Chondrocyte (in vitro differentiated cells): ENCODE measurements around the gene ZFHX3. TPM values are rescaled to one million over a fixed set of nuclear protein-coding genes. Genes with fewer than 3 reads are reported as not detected.
A peak's percentile ranks its signal among the peaks of the same experiment; 100 is the strongest.

ENCODE experiments used
- DNase-seq: peaks from one replicate; pipeline ENCODE4 v3.0.0; 2021; ENCODE audit warnings: mixed read lengths, low spot score
- H3K27ac Mint-ChIP-seq: one replicate; pipeline ENCODE4 v1.8.0; 2021; ENCODE audit warnings: mild to moderate bottlenecking, moderate library complexity, mixed read lengths; ENCODE audit not compliant: unreplicated experiment
- H3K27me3 Mint-ChIP-seq: 2 replicates; pipeline ENCODE4 v1.8.0; 2021; ENCODE audit warnings: low read depth, mixed read lengths
- H3K36me3 Mint-ChIP-seq: 2 replicates; pipeline ENCODE4 v1.8.0; 2021; ENCODE audit warnings: low read depth, mixed read lengths
- H3K4me1 Mint-ChIP-seq: 2 replicates; pipeline ENCODE4 v1.8.0; 2021; ENCODE audit warnings: low read depth, mild to moderate bottlenecking, mixed read lengths
- H3K4me3 Mint-ChIP-seq: one replicate; pipeline ENCODE4 v1.8.0; 2021; ENCODE audit warnings: mild to moderate bottlenecking, moderate library complexity, mixed read lengths; ENCODE audit not compliant: unreplicated experiment
- H3K9me3 Mint-ChIP-seq: 2 replicates; pipeline ENCODE4 v1.8.0; 2021; ENCODE audit warnings: low read depth, mixed read lengths
- total RNA-seq: library from RNA; stranded (reverse); gene quantifications from 3 replicates; pipeline ENCODE4 v1.2.1, GENCODE V29; 2021
- TF ChIP-seq, protein P1 (sequence below): fragments of 200-600 bp; sonication (generic); IDR thresholded peaks from 2 replicates; pipeline ENCODE4 v1.5.0; 2021; ENCODE audit warnings: antibody characterized with exemption, mild to moderate bottlenecking, moderate library complexity

The ZFHX3 gene
- total RNA-seq, 1 donor from 2014 or later, result 86.8 TPM

DNA sequence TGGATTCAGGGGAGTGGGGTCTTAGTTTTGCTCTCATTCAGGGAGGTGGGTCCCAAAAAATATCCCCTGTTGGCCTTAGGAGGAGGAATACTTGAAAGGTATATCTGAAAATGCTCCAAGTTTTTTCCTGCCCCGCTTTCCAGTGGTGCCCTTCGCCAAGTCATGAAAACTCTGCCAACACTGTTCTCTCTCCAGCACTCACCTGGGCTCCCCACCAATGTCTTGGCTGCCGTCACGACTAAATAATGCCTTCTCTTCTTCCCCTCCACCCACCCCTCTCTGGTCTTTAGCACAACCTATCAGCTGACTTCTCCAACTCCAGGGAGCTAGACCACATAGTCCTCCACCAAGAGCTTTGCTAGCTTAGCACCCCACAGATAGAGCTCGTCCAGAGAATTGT is 30.6 kb downstream of the ZFHX3 start:
- H3K27me3 Mint-ChIP-seq, result no peaks in the 10 kb centered on the region
- DNase-seq, result no peak
- no peaks in the 10 kb centered on the region for H3K36me3 Mint-ChIP-seq
- H3K4me3 Mint-ChIP-seq, result no peak overlapping the region
- H3K4me1 Mint-ChIP-seq, result peaks cover 82% of the 10 kb centered on the region
- TF ChIP-seq, protein P1, sequence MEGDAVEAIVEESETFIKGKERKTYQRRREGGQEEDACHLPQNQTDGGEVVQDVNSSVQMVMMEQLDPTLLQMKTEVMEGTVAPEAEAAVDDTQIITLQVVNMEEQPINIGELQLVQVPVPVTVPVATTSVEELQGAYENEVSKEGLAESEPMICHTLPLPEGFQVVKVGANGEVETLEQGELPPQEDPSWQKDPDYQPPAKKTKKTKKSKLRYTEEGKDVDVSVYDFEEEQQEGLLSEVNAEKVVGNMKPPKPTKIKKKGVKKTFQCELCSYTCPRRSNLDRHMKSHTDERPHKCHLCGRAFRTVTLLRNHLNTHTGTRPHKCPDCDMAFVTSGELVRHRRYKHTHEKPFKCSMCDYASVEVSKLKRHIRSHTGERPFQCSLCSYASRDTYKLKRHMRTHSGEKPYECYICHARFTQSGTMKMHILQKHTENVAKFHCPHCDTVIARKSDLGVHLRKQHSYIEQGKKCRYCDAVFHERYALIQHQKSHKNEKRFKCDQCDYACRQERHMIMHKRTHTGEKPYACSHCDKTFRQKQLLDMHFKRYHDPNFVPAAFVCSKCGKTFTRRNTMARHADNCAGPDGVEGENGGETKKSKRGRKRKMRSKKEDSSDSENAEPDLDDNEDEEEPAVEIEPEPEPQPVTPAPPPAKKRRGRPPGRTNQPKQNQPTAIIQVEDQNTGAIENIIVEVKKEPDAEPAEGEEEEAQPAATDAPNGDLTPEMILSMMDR, result no peak
- no peaks in the 10 kb centered on the region for H3K9me3 Mint-ChIP-seq
- peak overlapping the region; percentile 82 for H3K27ac Mint-ChIP-seq

DNA sequence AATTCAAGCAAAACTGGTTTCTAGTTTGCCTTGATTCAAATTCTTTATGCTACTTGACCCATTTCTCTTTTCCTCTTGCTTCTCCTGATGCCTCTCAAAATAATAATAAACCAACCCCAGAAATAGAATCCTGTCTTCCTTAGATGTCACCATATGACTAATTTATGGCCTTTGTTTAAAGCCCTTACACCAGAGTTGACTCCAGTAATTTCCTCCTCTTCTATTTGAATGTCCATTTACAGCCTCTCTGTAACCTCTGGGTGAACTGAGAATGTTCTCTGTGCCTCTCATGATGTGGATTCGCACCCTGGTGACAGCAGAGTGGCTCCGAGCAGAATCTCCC is 31.5 kb downstream of the ZFHX3 start:
- TF ChIP-seq, protein P1, result no peak
- Mint-ChIP-seq H3K27ac (peak overlapping the region; percentile 85), H3K4me3 (no peak overlapping the region), H3K9me3 (no peaks in the 10 kb centered on the region), H3K36me3 (no peaks in the 10 kb centered on the region), H3K27me3 (no peaks in the 10 kb centered on the region), H3K4me1 (peaks cover 83% of the 10 kb centered on the region)
- no peak for DNase-seq

GRCh38 chr16:73015612-73016487 is 32.1 kb downstream of the ZFHX3 start:
- no peaks in the 10 kb centered on the region for H3K9me3 Mint-ChIP-seq
- no peaks in the 10 kb centered on the region for H3K36me3 Mint-ChIP-seq
- TF ChIP-seq, protein P1, result no peak
- no peak for DNase-seq
- no peaks in the 10 kb centered on the region for H3K27me3 Mint-ChIP-seq
- peaks cover 82% of the 10 kb centered on the region for H3K4me1 Mint-ChIP-seq
- peak overlapping the region; percentile 85 for H3K27ac Mint-ChIP-seq
- H3K4me3 Mint-ChIP-seq, result no peak overlapping the region

- TF ChIP-seq, protein P1, result no peak
- H3K36me3 Mint-ChIP-seq, result no peaks in the 10 kb centered on the region
- peak overlapping the region; percentile 4 for H3K27ac Mint-ChIP-seq
- peaks cover 81% of the 10 kb centered on the region for H3K4me1 Mint-ChIP-seq
- no peak for DNase-seq
- no peak overlapping the region for H3K4me3 Mint-ChIP-seq
- H3K9me3 Mint-ChIP-seq, result no peaks in the 10 kb centered on the region
- no peaks in the 10 kb centered on the region for H3K27me3 Mint-ChIP-seq
These were observed 33.2 kb downstream of the ZFHX3 start for GRCh38 chr16:73014768-73015167.

DNA sequence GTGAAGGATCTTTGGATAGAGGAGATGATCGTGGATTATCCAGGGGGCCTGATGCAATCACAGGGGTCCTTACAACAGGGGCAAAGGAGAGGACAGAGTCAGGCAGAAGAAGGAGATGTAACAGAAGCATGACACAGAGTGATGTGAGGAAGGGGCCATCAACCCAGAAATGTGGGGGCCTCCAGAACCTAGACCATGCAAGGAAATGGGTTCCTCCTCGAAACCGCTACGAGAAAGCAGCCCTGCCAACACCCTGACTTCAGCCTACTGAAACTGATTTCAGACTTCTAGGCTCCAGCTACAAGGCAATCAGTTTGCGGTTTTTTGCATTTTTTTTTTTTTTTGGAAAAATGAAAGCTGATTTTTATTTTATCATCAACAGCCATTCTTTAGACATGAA is 34.0 kb downstream of the ZFHX3 start:
- no peaks in the 10 kb centered on the region for H3K9me3 Mint-ChIP-seq
- no peaks in the 10 kb centered on the region for H3K27me3 Mint-ChIP-seq
- peak overlapping the region; percentile 63 for H3K27ac Mint-ChIP-seq
- H3K36me3 Mint-ChIP-seq, result no peaks in the 10 kb centered on the region
- no peak overlapping the region for H3K4me3 Mint-ChIP-seq
- peaks cover 75% of the 10 kb centered on the region for H3K4me1 Mint-ChIP-seq
- no peak for DNase-seq
- TF ChIP-seq, protein P1, result no peak
